Endothelial cell (in vitro differentiated cells): ENCODE measurements around the gene ARMC9. TPM values are rescaled to one million over a fixed set of nuclear protein-coding genes. Genes with fewer than 3 reads are reported as not detected.

Source experiments
- DNase-seq: peaks from one replicate; pipeline ENCODE4 v3.0.0; 2021; ENCODE audit warnings: low spot score
- H3K27ac Mint-ChIP-seq: one replicate; pipeline ENCODE4 v1.8.0; 2021; ENCODE audit warnings: mixed read lengths, inconsistent platforms; ENCODE audit not compliant: unreplicated experiment
- H3K27me3 Mint-ChIP-seq: one replicate; pipeline ENCODE4 v1.8.0; 2021; ENCODE audit warnings: mild to moderate bottlenecking, moderate library complexity, mixed read lengths, inconsistent platforms; ENCODE audit not compliant: unreplicated experiment
- H3K36me3 Mint-ChIP-seq: one replicate; pipeline ENCODE4 v1.8.0; 2021; ENCODE audit warnings: mild to moderate bottlenecking, low read depth, mixed read lengths, inconsistent platforms; ENCODE audit not compliant: unreplicated experiment
- H3K4me1 Mint-ChIP-seq: one replicate; pipeline ENCODE4 v1.8.0; 2021; ENCODE audit warnings: mild to moderate bottlenecking, mixed read lengths, inconsistent platforms; ENCODE audit not compliant: unreplicated experiment
- H3K4me3 Mint-ChIP-seq: one replicate; pipeline ENCODE4 v1.8.0; 2021; ENCODE audit warnings: mild to moderate bottlenecking, mixed read lengths, inconsistent platforms; ENCODE audit not compliant: unreplicated experiment
- H3K9me3 Mint-ChIP-seq: one replicate; pipeline ENCODE4 v1.8.0; 2021; ENCODE audit warnings: mixed read lengths, inconsistent platforms; ENCODE audit not compliant: unreplicated experiment
- total RNA-seq: library from RNA; stranded (reverse); fragmentation: NEBNext Ultra II Directional; extraction: Animal tissue kit (Norgen Biotek cat#: 25700); gene quantifications from one replicate; pipeline ENCODE4 v1.2.1, GENCODE V29; 2021; ENCODE audit not compliant: unreplicated experiment
- TF ChIP-seq, protein P1 (sequence below): fragments of 200-600 bp; sonication (generic); IDR thresholded peaks from one replicate; pipeline ENCODE4 v1.5.0; 2021; ENCODE audit warnings: antibody characterized with exemption; ENCODE audit not compliant: unreplicated experiment

ARMC9 gene
- total RNA-seq, 1 donor from 2014 or later = 18.3 TPM

DNA sequence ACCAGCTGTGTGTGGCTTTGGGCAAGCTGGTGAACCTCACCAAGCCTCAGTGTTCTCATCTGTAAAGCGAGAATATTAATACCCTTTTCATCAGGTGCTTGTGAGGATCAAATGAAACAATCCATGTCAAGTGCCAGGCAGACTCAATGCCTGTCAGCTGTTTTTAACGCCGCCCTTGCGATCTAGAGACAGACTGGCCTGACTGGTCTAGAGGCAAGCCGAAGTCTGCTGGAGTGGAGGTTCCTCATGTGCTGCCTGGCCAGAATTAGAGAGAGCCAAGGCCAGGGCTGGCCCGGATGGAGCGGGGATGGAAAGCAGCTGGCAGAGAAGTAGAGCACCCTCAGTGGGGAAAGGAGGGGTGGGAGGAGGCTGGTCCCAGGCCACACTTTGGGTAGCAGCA is 122.6 kb downstream of the ARMC9 start:
- no peaks in the 10 kb centered on the region for H3K9me3 Mint-ChIP-seq
- H3K4me3 Mint-ChIP-seq = no peak overlapping the region
- no peak for DNase-seq
- H3K4me1 Mint-ChIP-seq = peaks cover 5% of the 10 kb centered on the region
- H3K27ac Mint-ChIP-seq = no peak overlapping the region
- TF ChIP-seq, protein P1, sequence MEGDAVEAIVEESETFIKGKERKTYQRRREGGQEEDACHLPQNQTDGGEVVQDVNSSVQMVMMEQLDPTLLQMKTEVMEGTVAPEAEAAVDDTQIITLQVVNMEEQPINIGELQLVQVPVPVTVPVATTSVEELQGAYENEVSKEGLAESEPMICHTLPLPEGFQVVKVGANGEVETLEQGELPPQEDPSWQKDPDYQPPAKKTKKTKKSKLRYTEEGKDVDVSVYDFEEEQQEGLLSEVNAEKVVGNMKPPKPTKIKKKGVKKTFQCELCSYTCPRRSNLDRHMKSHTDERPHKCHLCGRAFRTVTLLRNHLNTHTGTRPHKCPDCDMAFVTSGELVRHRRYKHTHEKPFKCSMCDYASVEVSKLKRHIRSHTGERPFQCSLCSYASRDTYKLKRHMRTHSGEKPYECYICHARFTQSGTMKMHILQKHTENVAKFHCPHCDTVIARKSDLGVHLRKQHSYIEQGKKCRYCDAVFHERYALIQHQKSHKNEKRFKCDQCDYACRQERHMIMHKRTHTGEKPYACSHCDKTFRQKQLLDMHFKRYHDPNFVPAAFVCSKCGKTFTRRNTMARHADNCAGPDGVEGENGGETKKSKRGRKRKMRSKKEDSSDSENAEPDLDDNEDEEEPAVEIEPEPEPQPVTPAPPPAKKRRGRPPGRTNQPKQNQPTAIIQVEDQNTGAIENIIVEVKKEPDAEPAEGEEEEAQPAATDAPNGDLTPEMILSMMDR = no peak
- H3K27me3 Mint-ChIP-seq = no peaks in the 10 kb centered on the region
- H3K36me3 Mint-ChIP-seq = peaks cover 22% of the 10 kb centered on the region

DNA sequence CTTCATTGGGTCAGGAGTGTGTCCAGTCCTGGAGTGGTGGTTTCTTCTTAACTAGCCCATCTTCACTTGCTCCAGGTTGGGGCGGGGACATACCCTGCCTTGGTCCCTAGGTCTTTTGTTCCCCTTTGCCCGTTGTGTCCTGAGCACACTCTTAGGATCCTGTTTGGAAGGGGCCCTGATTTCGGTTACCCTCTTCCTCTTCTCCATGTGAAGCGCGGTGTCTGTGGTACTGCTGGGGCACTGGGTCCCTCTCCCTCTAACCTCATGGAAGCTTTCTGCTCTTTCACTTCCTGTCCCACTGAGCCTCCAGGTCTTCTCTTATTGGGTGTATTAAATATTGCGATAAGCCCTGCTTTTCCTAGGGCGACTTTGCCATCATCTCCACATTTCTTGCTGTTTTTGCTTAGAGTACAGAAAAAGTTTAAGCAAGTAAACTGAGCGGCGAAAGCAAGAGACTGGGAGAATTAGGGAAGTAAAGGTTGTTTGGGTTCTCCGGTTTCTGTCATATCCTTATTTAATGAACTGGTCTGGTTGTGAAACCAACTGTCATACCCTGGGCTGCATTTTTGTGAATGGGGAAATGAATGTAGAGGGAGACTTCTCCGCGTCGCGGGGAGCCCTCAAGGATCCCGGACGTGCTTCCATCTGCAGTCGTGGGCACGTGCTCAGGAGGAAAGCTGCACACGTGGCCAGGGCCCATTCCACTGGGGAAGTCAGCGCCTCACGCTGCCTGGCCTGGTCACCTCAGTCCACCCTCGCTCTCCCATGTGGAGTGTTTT is 123.3 kb downstream of the ARMC9 start:
- TF ChIP-seq, protein P1 = no peak
- peaks cover 2% of the 10 kb centered on the region for H3K27me3 Mint-ChIP-seq
- no peak overlapping the region for H3K4me3 Mint-ChIP-seq
- H3K27ac Mint-ChIP-seq = no peak overlapping the region
- peaks cover 21% of the 10 kb centered on the region for H3K36me3 Mint-ChIP-seq
- no peak for DNase-seq
- peaks cover 5% of the 10 kb centered on the region for H3K4me1 Mint-ChIP-seq
- no peaks in the 10 kb centered on the region for H3K9me3 Mint-ChIP-seq

DNA sequence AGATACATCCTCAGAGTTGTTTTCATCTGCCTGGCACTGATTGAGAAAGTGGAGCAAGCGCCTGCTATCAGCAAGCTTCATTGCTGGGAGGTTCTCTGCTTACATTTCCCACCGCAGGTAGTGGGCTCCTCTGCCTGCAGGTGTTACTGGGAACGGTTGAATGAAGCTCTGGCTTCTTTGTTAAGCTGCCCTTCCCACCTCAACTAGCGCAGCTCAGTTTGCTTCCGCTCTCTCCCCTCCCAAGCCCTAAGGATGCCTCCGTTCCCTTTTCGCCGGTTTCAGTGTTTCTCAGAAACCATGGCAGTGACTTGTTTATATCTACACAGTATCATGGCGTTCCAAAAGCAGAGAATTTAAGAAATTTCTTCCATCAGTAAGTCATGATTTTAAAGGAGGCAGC is 124.9 kb downstream of the ARMC9 start:
- TF ChIP-seq, protein P1 = no peak
- Mint-ChIP-seq H3K9me3 (no peaks in the 10 kb centered on the region), H3K36me3 (peaks cover 17% of the 10 kb centered on the region), H3K4me3 (no peak overlapping the region), H3K27me3 (peaks cover 2% of the 10 kb centered on the region), H3K4me1 (peaks cover 5% of the 10 kb centered on the region), H3K27ac (no peak overlapping the region)
- DNase-seq = no peak

DNA sequence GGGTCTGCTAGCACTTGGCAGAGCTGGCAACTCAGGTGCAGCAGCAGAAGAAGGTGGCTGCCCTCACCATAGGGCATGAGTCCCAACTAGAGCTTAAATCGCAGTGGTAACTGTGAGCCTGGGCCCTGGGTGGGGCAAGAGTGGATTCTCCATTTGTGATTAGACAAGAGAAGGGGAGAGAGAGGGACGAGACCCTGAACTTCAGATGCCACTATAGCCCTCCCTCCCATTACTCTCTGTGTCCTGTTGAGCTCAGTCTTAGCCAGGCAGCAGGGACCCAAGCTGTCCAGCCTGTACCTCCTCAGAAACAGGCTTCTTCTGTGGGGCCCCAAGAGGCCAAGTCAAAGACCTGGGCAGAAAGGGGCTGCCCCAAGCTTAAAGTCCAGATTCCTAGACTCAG is 127.4 kb downstream of the ARMC9 start:
- no peak overlapping the region for H3K4me3 Mint-ChIP-seq
- peaks cover 2% of the 10 kb centered on the region for H3K27me3 Mint-ChIP-seq
- no peaks in the 10 kb centered on the region for H3K4me1 Mint-ChIP-seq
- H3K27ac Mint-ChIP-seq = no peak overlapping the region
- TF ChIP-seq, protein P1 = no peak
- no peak for DNase-seq
- H3K36me3 Mint-ChIP-seq = peaks cover 8% of the 10 kb centered on the region
- H3K9me3 Mint-ChIP-seq = no peaks in the 10 kb centered on the region

DNA sequence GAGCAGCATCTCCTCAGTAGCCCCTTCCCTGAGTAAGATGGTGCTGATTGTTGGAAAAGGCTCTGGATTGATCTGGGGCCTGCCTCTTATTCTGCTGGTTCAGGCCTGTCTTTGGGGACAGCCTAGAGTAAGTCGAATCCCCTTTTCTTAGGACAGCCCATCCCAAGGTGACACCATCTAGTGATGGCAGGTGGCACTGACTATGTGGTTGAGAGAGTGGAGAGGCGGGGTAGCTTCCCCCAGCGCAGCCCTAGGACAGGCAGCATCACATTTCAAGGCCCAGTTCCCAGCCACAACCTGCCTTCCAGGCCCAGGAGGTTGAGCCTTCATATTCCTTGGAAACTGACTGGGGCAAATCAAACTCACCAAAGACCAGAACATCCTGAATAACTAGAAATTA is 128.0 kb downstream of the ARMC9 start:
- TF ChIP-seq, protein P1 = no peak
- Mint-ChIP-seq H3K27ac (no peak overlapping the region), H3K4me3 (no peak overlapping the region), H3K27me3 (peaks cover 2% of the 10 kb centered on the region), H3K9me3 (no peaks in the 10 kb centered on the region), H3K4me1 (peaks cover 2% of the 10 kb centered on the region), H3K36me3 (peaks cover 11% of the 10 kb centered on the region)
- no peak for DNase-seq
